Measurements from ENCODE around the gene LPAR5. TPM values are rescaled to one million over a fixed set of nuclear protein-coding genes. Genes with fewer than 3 reads are reported as not detected.

The LPAR5 gene
- total and polyA plus RNA-seq, 2 experiments from 2014 or later = 0.32 to 0.38 TPM

GRCh38 chr12:6666211-6666610 lies 30.5 kb upstream of the LPAR5 start (continued):
- TF ChIP-seq ZNF462 (CRISPR knock-in tag; IDR thresholded peaks at IDR 0.05) = no peak

DNA sequence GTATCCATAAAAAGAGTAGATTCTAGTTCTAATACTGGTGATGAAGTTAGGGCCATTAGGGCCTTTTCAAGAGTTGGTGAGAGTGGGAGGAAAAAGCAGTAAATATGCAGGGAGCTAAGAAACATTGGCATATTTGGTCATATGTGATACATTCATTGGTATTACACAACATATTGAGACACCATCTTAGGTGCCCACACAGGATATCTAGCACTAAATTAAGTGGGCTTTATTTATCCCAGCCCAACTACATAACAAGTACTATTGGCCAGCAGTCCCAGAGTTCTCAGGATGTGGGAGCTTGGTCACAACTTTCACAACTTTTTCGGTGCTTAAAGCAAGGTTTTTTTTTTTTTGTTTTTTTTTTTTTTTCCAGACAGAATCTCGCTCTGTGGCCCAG lies 29.1 kb upstream of the LPAR5 start:
- no peak overlapping the region for H2AFZ ChIP-seq
- H4K20me1 ChIP-seq (replicated peaks; ENCODE audit: insufficient read depth) = 0 out of 2 replicates have a peak, but pooled peaks cover 1% of the 10 kb centered on the region
- Mint-ChIP-seq H3K9me3 (no peaks in the 10 kb centered on the region), H3K27ac (no peak overlapping the region), H3K4me3 (no peak overlapping the region), H3K36me3 (ENCODE audit: low read depth) (peaks cover 27% of the 10 kb centered on the region), H3K4me1 (peaks cover 6% of the 10 kb centered on the region; the same call in 2 of the 3 replicates), H3K27me3 (ENCODE audit: insufficient read depth, low read depth, poor library complexity) (peaks cover 9% of the 10 kb centered on the region)
- no peak overlapping the region for H3K27ac ChIP-seq (ENCODE audit: low read depth)
- H3K4me2 ChIP-seq = no peak overlapping the region
- peaks cover 8% of the 10 kb centered on the region; the same call in 1 of the 2 replicates for H3K36me3 ChIP-seq (ENCODE audit: insufficient read depth)
- DNase-seq (ENCODE audit: low spot score) (no peak), ATAC-seq (no peak)
- H3K4me3 ChIP-seq = no peak overlapping the region
- peaks cover 14% of the 10 kb centered on the region for H3K79me2 ChIP-seq (replicated peaks; ENCODE audit: insufficient read depth)
- peaks cover 4% of the 10 kb centered on the region for H3K9me2 ChIP-seq (ENCODE audit: insufficient read depth)
- peaks cover 5% of the 10 kb centered on the region; the same call in 1 of the 2 replicates for H3K4me1 ChIP-seq (ENCODE audit: insufficient read depth)
- H3F3A ChIP-seq (replicated peaks; ENCODE audit: low read depth) = peaks cover 8% of the 10 kb centered on the region; the same call in 1 of the 2 replicates
- H3K27me3 ChIP-seq (ENCODE audit: insufficient read depth) = no peaks in the 10 kb centered on the region
- no peak for TF ChIP-seq EZH2phosphoT487 (IDR thresholded peaks at IDR 0.05; ENCODE audit: unreplicated experiment)
- no peak for TF ChIP-seq EZH2 (IDR thresholded peaks at IDR 0.05; ENCODE audit: low read depth, unreplicated experiment)
- TF ChIP-seq CREB1 (CRISPR knock-in tag; IDR thresholded peaks at IDR 0.05; ENCODE audit: low read depth) = no peak
- TF ChIP-seq ZNF462 (CRISPR knock-in tag; IDR thresholded peaks at IDR 0.05) = no peak
- TF ChIP-seq, protein P1, sequence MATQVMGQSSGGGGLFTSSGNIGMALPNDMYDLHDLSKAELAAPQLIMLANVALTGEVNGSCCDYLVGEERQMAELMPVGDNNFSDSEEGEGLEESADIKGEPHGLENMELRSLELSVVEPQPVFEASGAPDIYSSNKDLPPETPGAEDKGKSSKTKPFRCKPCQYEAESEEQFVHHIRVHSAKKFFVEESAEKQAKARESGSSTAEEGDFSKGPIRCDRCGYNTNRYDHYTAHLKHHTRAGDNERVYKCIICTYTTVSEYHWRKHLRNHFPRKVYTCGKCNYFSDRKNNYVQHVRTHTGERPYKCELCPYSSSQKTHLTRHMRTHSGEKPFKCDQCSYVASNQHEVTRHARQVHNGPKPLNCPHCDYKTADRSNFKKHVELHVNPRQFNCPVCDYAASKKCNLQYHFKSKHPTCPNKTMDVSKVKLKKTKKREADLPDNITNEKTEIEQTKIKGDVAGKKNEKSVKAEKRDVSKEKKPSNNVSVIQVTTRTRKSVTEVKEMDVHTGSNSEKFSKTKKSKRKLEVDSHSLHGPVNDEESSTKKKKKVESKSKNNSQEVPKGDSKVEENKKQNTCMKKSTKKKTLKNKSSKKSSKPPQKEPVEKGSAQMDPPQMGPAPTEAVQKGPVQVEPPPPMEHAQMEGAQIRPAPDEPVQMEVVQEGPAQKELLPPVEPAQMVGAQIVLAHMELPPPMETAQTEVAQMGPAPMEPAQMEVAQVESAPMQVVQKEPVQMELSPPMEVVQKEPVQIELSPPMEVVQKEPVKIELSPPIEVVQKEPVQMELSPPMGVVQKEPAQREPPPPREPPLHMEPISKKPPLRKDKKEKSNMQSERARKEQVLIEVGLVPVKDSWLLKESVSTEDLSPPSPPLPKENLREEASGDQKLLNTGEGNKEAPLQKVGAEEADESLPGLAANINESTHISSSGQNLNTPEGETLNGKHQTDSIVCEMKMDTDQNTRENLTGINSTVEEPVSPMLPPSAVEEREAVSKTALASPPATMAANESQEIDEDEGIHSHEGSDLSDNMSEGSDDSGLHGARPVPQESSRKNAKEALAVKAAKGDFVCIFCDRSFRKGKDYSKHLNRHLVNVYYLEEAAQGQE (IDR thresholded peaks at IDR 0.05; ENCODE audit: unreplicated experiment) = no peak
